SK-N-SH treated with all-trans-retinoic acid at 6 μM for 48 hours (cell line): Measurements from ENCODE around the gene SMAD3.

Source experiments
- ATAC-seq: fragments of 200-7000 bp; cut with Tn5 transposase; 3 replicates; pipeline ENCODE4 v1.9.1; 2020; ENCODE audit warnings: mild to moderate bottlenecking, moderate library complexity
- ARNTL ChIP-seq: fragments of 450-650 bp; formaldehyde crosslinking; IDR thresholded peaks from 2 replicates; pipeline ENCODE4 v1.5.0; 2020; ENCODE audit warnings: low read depth, mild to moderate bottlenecking, moderate library complexity, borderline replicate concordance
- BACH2 ChIP-seq: fragments of 250-450 bp; sonication (Bioruptor Pico); IDR thresholded peaks from 2 replicates; pipeline ENCODE4 v1.9.0; 2021; ENCODE audit warnings: mild to moderate bottlenecking, borderline replicate concordance
- CSDC2 ChIP-seq: fragments of 250-450 bp; sonication (Bioruptor Pico); IDR thresholded peaks from 2 replicates; pipeline ENCODE4 v1.5.0; 2020; ENCODE audit warnings: mild to moderate bottlenecking, moderate library complexity
- CSRNP3 ChIP-seq: fragments of 250-450 bp; sonication (Bioruptor Pico); IDR thresholded peaks from 2 replicates; pipeline ENCODE4 v1.5.1; 2021; ENCODE audit warnings: mild to moderate bottlenecking, moderate library complexity
- ESRRG ChIP-seq: fragments of 250-450 bp; sonication (Bioruptor Pico); IDR thresholded peaks from 2 replicates; pipeline ENCODE4 v1.6.1; 2021; ENCODE audit warnings: mild to moderate bottlenecking
- ISL1 ChIP-seq: fragments of 250-450 bp; sonication (Bioruptor Pico); IDR thresholded peaks from 2 replicates; pipeline ENCODE4 v2.1.2; 2022; ENCODE audit warnings: mild to moderate bottlenecking, moderate library complexity
- OSR1 ChIP-seq: fragments of 250-450 bp; sonication (Bioruptor Pico); IDR thresholded peaks from 2 replicates; pipeline ENCODE4 v1.8.0; 2022; ENCODE audit warnings: moderate library complexity, mild to moderate bottlenecking, inconsistent platforms
- RARB ChIP-seq: fragments of 250-450 bp; sonication (Bioruptor Pico); IDR thresholded peaks from 2 replicates; pipeline ENCODE4 v1.8.0; 2021; ENCODE audit warnings: mild to moderate bottlenecking, moderate library complexity
- SNAI2 ChIP-seq: fragments of 250-450 bp; sonication (Bioruptor Pico); IDR thresholded peaks from 2 replicates; pipeline ENCODE4 v1.5.0; 2020; ENCODE audit warnings: mild to moderate bottlenecking, moderate library complexity
- TCF4 ChIP-seq: fragments of 250-450 bp; sonication (Bioruptor Pico); IDR thresholded peaks from 2 replicates; pipeline ENCODE4 v1.8.0; 2021; ENCODE audit warnings: mild to moderate bottlenecking, moderate library complexity, borderline replicate concordance
- ZC3H10 ChIP-seq: fragments of 250-450 bp; sonication (Bioruptor Pico); IDR thresholded peaks from 2 replicates; pipeline ENCODE4 v1.5.1; 2021; ENCODE audit warnings: mild to moderate bottlenecking, moderate library complexity
- ZFP3 ChIP-seq: fragments of 250-450 bp; sonication (Bioruptor Pico); IDR thresholded peaks from 2 replicates; pipeline ENCODE4 v1.5.0; 2020; ENCODE audit warnings: mild to moderate bottlenecking, moderate library complexity
- ZFP30 ChIP-seq: fragments of 450-650 bp; formaldehyde crosslinking; IDR thresholded peaks from 2 replicates; pipeline ENCODE4 v1.5.0; 2022; ENCODE audit warnings: mild to moderate bottlenecking, moderate library complexity
- ZNF565 ChIP-seq: fragments of 450-650 bp; formaldehyde crosslinking; conservative IDR thresholded peaks from 2 replicates; pipeline ENCODE4 v1.5.0; 2020; ENCODE audit warnings: low read depth, mild to moderate bottlenecking, moderate library complexity
- ZNF70 ChIP-seq: fragments of 450-650 bp; formaldehyde crosslinking; IDR thresholded peaks from 2 replicates; pipeline ENCODE4 v1.5.0; 2020; ENCODE audit warnings: mild to moderate bottlenecking, moderate library complexity
- TF ChIP-seq, protein P1 (sequence below): fragments of 250-450 bp; sonication (Bioruptor Pico); IDR thresholded peaks from 2 replicates; pipeline ENCODE4 v1.8.0; 2020; ENCODE audit warnings: mild to moderate bottlenecking, moderate library complexity, borderline replicate concordance
- TF ChIP-seq, protein P2 (sequence below): fragments of 250-450 bp; sonication (Bioruptor Pico); IDR thresholded peaks from 2 replicates; pipeline ENCODE4 v1.5.0; 2020; ENCODE audit warnings: mild to moderate bottlenecking, moderate library complexity
- TF ChIP-seq, protein P3 (sequence below): fragments of 250-450 bp; sonication (Bioruptor Pico); IDR thresholded peaks from 2 replicates; pipeline ENCODE4 v1.8.0; 2021; ENCODE audit warnings: low read depth, mild to moderate bottlenecking, moderate library complexity, borderline replicate concordance
- TF ChIP-seq, protein P4 (sequence below): fragments of 250-450 bp; sonication (Bioruptor Pico); IDR thresholded peaks from 2 replicates; pipeline ENCODE4 v1.5.1; 2020; ENCODE audit warnings: low read depth, mild to moderate bottlenecking, moderate library complexity

Gene SMAD3

DNA sequence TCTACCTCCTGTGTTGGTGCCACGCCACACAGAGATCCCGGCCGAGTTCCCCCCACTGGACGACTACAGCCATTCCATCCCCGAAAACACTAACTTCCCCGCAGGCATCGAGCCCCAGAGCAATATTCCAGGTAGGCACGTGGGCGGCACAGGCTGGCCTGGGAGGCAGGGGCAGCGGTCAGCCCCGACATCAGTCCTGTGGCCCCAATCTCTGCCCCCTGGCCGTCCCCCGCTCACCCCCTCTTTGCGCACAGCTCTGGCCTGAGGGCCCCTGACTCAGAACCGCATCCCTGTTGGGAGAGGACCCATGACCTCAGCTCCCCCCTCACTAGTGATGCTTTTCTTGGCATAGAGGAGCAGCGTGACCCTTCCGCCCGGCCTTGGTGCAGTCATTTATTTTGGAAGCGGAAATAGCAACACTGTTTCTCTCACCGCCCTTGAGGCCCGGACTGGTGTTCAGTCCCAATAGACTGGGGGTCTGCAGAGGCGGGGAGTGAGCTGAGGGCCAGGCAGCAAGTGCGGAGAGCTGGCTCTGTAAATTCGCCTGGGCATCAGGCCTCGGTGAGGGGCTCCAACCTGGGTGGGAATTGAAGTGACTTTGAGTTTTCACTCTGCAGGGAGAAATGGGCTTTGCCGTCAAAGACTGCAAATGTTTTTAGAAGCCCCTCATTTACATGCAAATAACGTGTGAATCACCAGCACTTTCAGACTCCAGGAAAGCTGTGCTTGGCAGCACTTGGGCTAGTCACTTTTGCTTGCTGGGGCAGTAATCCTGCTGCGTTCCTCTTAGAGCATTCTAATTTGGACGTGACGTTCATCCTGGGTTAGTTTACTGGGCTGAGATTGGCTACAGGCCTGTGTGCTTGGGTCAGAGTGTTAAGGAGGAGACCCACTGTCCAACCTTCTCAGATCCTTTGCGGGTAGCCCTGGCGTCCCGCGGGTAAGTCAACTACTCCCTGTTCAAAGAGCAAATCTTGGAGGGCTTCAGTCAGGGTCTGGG lies 100.2 kb downstream of the SMAD3 start:
- TF ChIP-seq, protein P1, sequence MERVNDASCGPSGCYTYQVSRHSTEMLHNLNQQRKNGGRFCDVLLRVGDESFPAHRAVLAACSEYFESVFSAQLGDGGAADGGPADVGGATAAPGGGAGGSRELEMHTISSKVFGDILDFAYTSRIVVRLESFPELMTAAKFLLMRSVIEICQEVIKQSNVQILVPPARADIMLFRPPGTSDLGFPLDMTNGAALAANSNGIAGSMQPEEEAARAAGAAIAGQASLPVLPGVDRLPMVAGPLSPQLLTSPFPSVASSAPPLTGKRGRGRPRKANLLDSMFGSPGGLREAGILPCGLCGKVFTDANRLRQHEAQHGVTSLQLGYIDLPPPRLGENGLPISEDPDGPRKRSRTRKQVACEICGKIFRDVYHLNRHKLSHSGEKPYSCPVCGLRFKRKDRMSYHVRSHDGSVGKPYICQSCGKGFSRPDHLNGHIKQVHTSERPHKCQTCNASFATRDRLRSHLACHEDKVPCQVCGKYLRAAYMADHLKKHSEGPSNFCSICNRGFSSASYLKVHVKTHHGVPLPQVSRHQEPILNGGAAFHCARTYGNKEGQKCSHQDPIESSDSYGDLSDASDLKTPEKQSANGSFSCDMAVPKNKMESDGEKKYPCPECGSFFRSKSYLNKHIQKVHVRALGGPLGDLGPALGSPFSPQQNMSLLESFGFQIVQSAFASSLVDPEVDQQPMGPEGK (CRISPR knock-in tag): no peak
- TF ChIP-seq BACH2 (CRISPR knock-in tag) (no peak), ZNF70 (CRISPR knock-in tag) (no peak), ZNF565 (CRISPR knock-in tag) (no peak), RARB (no peak), ZC3H10 (CRISPR knock-in tag) (no peak), CSRNP3 (CRISPR knock-in tag) (no peak), SNAI2 (CRISPR knock-in tag) (no peak), ESRRG (CRISPR knock-in tag) (no peak), ISL1 (CRISPR knock-in tag) (no peak), ZFP30 (no peak), ZFP3 (CRISPR knock-in tag) (no peak), OSR1 (CRISPR knock-in tag) (no peak)
- TF ChIP-seq, protein P2, sequence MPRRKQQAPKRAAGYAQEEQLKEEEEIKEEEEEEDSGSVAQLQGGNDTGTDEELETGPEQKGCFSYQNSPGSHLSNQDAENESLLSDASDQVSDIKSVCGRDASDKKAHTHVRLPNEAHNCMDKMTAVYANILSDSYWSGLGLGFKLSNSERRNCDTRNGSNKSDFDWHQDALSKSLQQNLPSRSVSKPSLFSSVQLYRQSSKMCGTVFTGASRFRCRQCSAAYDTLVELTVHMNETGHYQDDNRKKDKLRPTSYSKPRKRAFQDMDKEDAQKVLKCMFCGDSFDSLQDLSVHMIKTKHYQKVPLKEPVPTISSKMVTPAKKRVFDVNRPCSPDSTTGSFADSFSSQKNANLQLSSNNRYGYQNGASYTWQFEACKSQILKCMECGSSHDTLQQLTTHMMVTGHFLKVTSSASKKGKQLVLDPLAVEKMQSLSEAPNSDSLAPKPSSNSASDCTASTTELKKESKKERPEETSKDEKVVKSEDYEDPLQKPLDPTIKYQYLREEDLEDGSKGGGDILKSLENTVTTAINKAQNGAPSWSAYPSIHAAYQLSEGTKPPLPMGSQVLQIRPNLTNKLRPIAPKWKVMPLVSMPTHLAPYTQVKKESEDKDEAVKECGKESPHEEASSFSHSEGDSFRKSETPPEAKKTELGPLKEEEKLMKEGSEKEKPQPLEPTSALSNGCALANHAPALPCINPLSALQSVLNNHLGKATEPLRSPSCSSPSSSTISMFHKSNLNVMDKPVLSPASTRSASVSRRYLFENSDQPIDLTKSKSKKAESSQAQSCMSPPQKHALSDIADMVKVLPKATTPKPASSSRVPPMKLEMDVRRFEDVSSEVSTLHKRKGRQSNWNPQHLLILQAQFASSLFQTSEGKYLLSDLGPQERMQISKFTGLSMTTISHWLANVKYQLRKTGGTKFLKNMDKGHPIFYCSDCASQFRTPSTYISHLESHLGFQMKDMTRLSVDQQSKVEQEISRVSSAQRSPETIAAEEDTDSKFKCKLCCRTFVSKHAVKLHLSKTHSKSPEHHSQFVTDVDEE: no peak
- TF ChIP-seq, protein P3, sequence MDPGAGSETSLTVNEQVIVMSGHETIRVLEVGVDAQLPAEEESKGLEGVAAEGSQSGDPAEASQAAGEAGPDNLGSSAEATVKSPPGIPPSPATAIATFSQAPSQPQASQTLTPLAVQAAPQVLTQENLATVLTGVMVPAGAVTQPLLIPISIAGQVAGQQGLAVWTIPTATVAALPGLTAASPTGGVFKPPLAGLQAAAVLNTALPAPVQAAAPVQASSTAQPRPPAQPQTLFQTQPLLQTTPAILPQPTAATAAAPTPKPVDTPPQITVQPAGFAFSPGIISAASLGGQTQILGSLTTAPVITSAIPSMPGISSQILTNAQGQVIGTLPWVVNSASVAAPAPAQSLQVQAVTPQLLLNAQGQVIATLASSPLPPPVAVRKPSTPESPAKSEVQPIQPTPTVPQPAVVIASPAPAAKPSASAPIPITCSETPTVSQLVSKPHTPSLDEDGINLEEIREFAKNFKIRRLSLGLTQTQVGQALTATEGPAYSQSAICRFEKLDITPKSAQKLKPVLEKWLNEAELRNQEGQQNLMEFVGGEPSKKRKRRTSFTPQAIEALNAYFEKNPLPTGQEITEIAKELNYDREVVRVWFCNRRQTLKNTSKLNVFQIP (CRISPR knock-in tag): no peak
- no peak for ATAC-seq

- TF ChIP-seq, protein P1 (CRISPR knock-in tag): no peak
- TF ChIP-seq OSR1 (CRISPR knock-in tag): no peak
- no peak for TF ChIP-seq ESRRG (CRISPR knock-in tag)
- TF ChIP-seq CSDC2: no peak
- no peak for TF ChIP-seq TCF4
- TF ChIP-seq RARB: no peak
- no peak for TF ChIP-seq ZNF565 (CRISPR knock-in tag)
- TF ChIP-seq ZFP3 (CRISPR knock-in tag): no peak
- TF ChIP-seq, protein P3 (CRISPR knock-in tag): no peak
- TF ChIP-seq ZC3H10 (CRISPR knock-in tag): no peak
- no peak for TF ChIP-seq ARNTL (CRISPR knock-in tag)
- TF ChIP-seq, protein P4, sequence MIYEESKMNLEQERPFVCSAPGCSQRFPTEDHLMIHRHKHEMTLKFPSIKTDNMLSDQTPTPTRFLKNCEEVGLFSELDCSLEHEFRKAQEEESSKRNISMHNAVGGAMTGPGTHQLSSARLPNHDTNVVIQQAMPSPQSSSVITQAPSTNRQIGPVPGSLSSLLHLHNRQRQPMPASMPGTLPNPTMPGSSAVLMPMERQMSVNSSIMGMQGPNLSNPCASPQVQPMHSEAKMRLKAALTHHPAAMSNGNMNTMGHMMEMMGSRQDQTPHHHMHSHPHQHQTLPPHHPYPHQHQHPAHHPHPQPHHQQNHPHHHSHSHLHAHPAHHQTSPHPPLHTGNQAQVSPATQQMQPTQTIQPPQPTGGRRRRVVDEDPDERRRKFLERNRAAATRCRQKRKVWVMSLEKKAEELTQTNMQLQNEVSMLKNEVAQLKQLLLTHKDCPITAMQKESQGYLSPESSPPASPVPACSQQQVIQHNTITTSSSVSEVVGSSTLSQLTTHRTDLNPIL (CRISPR knock-in tag): no peak
- TF ChIP-seq, all 23 proteins: peak for 0
- no peak for ATAC-seq
Measured at GRCh38 chr15:67166280-67167009, 101.0 kb downstream of the SMAD3 start.
